Measurements from ENCODE around the gene CAMK1D.

- TF ChIP-seq CTCF (IDR thresholded peaks at IDR 0.05) (no peak), POLR2A (IDR thresholded peaks at IDR 0.05) (no peak)
These were observed 436.1 kb downstream of the CAMK1D start for GRCh38 chr10:12785415-12785831.

Measured in right lobe of liver (tissue), 4 donors.